K562 (cell line): Measurements from ENCODE around the gene RSRC1. TPM values are rescaled to one million over a fixed set of nuclear protein-coding genes. Genes with fewer than 3 reads are reported as not detected.

Source experiments
- AFF4 ChIP-seq: sonication (generic); formaldehyde crosslinking; IDR thresholded peaks from 2 replicates; pipeline ENCODE4 v1.8.0; 2023; ENCODE audit warnings: mild to moderate bottlenecking, missing genetic modification reagents
- CREB3L1 ChIP-seq: fragments of 450-650 bp; IDR thresholded peaks from 2 replicates; pipeline ENCODE4 v1.6.1; 2014; ENCODE audit warnings: low read depth, mild to moderate bottlenecking, moderate library complexity, borderline replicate concordance
- FOXK1 ChIP-seq: sonication (generic); formaldehyde crosslinking; IDR thresholded peaks from 2 replicates; pipeline ENCODE4 v1.8.0; 2022; ENCODE audit warnings: missing genetic modification reagents, mild to moderate bottlenecking, borderline replicate concordance
- FOXP4 ChIP-seq: sonication (generic); formaldehyde crosslinking; IDR thresholded peaks from 2 replicates; pipeline ENCODE4 v1.8.0; 2022; ENCODE audit warnings: mild to moderate bottlenecking, missing genetic modification reagents, borderline replicate concordance
- JUN ChIP-seq, 2 experiments: sonication (generic) in 1 of 2; formaldehyde crosslinking in 1 of 2; IDR thresholded peaks; 2 replicates each; pipeline versions ENCODE4 v1.6.1 to v1.8.0; 2012 to 2022; ENCODE audit warnings: borderline replicate concordance in 2 of 2, mild to moderate bottlenecking in 2 of 2, improper control_type of control experiment in 1 of 2, low read depth in 1 of 2, low read length in 1 of 2, missing genetic modification reagents in 1 of 2
- LEF1 ChIP-seq: fragments of 450-650 bp; IDR thresholded peaks from 2 replicates; pipeline ENCODE4 v1.6.1; 2016; ENCODE audit warnings: mild to moderate bottlenecking
- NFE2L1 ChIP-seq: fragments of 450-650 bp; IDR thresholded peaks from 2 replicates; pipeline ENCODE4 v1.6.1; 2016; ENCODE audit warnings: missing genetic modification characterization, low read depth, mild to moderate bottlenecking, missing compliant biosample characterization, moderate library complexity, borderline replicate concordance
- STAT5B ChIP-seq: fragments of 250-450 bp; sonication (Bioruptor Pico); IDR thresholded peaks from 2 replicates; pipeline ENCODE4 v1.8.0; 2021; ENCODE audit warnings: mild to moderate bottlenecking, inconsistent platforms
- TAF7 ChIP-seq: fragments of 450-650 bp; IDR thresholded peaks from 2 replicates; pipeline ENCODE4 v1.6.1; 2016; ENCODE audit warnings: missing genetic modification characterization, missing compliant biosample characterization
- TARDBP ChIP-seq: fragments of 450-650 bp; IDR thresholded peaks from 2 replicates; pipeline ENCODE4 v1.6.1; 2016
- ZNF174 ChIP-seq: fragments of 250-450 bp; sonication (Bioruptor Pico); IDR thresholded peaks from 2 replicates; pipeline ENCODE4 v1.4.0; 2020; ENCODE audit warnings: mild to moderate bottlenecking
- ZNF354B ChIP-seq: fragments of 250-450 bp; sonication (Bioruptor Pico); IDR thresholded peaks from 2 replicates; pipeline ENCODE4 v1.4.0; 2020
- ZNF444 ChIP-seq: fragments of 250-450 bp; sonication (Bioruptor Pico); IDR thresholded peaks from 2 replicates; pipeline ENCODE4 v1.4.0; 2020; ENCODE audit warnings: mild to moderate bottlenecking, moderate library complexity
- ZSCAN29 ChIP-seq: fragments of 450-650 bp; IDR thresholded peaks from 2 replicates; pipeline ENCODE4 v1.6.1; 2017
- polyA plus RNA-seq, 8 experiments: library from polyadenylated mRNA; depleted of rRNA in 4 of 8; stranded (reverse) in 5 of 8; unstranded in 3 of 8; fragments of >200 nt; fragmentation: Nextera tagmentation in 2 of 8; fragmentation: Illumina TruSeq in 1 of 8; extraction: Ambion mirVana in 2 of 8; extraction: Trizol in 1 of 8; gene quantifications; 2 replicates each; pipeline versions ENCODE4 v1.2.1 to v1.2.3, GENCODE V29; 2011 to 2014; ENCODE audit warnings: inconsistent platforms in 1 of 8, missing spikeins in 1 of 8
- total RNA-seq, 7 experiments: library from RNA; depleted of rRNA in 6 of 7; stranded (reverse); fragments of >200 nt in 6 of 7; fragmentation: Illumina TruSeq in 2 of 7; extraction: Trizol in 2 of 7; gene quantifications; 2 replicates each; pipeline versions ENCODE4 v1.2.1 to v1.2.3, GENCODE V29; 2011 to 2021; ENCODE audit warnings: low replicate concordance in 1 of 7
- TF ChIP-seq, protein P1 (sequence below): fragments of 450-650 bp; IDR thresholded peaks from 2 replicates; pipeline ENCODE4 v1.7.1; 2018; ENCODE audit warnings: mild to moderate bottlenecking, low read depth; ENCODE audit not compliant: partially characterized antibody

RSRC1 gene
- total and polyA plus RNA-seq, 9 of the 15 experiments (the other 6 are each of a cell fraction or from before 2014, with no cell fraction given), result 19.3 to 128 (median 75.5) TPM

DNA sequence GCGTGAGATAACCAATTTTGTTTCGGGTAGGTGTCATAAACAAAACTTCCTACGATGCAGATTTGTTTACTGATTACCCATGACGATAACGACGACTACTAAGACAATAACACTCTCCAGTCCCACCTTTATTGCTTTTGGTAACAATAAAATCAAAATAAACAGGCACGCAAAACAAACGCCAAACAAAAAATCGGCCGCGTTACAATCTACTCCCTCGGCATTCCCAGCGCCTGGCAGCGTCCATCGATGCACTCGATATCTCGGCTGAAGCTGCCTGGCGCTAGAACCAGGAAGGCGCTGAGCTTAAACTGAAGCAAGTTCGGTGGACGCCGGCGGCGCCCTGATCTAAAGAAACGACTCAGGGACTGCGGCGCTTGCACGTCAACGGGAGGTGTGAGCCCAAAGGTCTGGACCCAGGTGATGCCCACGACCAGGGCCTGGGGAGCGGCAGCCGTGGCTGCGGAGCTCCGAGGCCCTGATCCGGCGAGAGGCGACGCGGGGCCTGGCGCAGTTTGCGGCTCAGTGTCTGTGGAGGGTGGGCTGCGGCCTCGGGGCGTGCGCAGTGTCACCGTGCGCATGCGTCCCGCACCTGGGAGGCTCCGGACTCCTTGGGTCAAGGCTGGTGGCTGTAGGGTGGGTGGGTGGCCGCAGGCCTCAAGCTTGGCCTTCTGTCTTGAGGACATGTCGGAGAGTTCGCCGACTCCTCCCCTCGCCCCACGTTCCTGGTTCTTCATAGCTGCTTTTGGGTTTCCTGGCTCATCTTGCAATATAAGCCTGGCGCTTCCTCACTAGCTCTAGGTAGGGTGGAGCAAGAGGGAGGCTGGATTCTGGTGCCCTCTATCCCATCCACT, at the start of gene RSRC1 (continued):
- TF ChIP-seq JUN (IDR thresholded peaks at IDR 0.05; ENCODE audit: borderline replicate concordance, low read depth, low read length), result peak; percentile 38; the same call in 1 of the 2 replicates
- no peak for TF ChIP-seq JUN (CRISPR knock-in tag; IDR thresholded peaks at IDR 0.05; ENCODE audit: borderline replicate concordance)
- TF ChIP-seq TARDBP, result peak; percentile 83; the same call in 1 of the 2 replicates
- TF ChIP-seq LEF1, result peak; percentile 65; the same call in 1 of the 2 replicates
- TF ChIP-seq, protein P1, sequence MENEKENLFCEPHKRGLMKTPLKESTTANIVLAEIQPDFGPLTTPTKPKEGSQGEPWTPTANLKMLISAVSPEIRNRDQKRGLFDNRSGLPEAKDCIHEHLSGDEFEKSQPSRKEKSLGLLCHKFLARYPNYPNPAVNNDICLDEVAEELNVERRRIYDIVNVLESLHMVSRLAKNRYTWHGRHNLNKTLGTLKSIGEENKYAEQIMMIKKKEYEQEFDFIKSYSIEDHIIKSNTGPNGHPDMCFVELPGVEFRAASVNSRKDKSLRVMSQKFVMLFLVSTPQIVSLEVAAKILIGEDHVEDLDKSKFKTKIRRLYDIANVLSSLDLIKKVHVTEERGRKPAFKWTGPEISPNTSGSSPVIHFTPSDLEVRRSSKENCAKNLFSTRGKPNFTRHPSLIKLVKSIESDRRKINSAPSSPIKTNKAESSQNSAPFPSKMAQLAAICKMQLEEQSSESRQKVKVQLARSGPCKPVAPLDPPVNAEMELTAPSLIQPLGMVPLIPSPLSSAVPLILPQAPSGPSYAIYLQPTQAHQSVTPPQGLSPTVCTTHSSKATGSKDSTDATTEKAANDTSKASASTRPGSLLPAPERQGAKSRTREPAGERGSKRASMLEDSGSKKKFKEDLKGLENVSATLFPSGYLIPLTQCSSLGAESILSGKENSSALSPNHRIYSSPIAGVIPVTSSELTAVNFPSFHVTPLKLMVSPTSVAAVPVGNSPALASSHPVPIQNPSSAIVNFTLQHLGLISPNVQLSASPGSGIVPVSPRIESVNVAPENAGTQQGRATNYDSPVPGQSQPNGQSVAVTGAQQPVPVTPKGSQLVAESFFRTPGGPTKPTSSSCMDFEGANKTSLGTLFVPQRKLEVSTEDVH, result peak; percentile 78
- TF ChIP-seq TAF7, result peak; percentile 73; the same call in 1 of the 2 replicates
- no peak for TF ChIP-seq ZNF354B (CRISPR knock-in tag)
- peak; percentile 87; the same call in 1 of the 2 replicates for TF ChIP-seq FOXK1
- TF ChIP-seq STAT5B (CRISPR knock-in tag), result no peak
- TF ChIP-seq NFE2L1 (tag), result no peak
- peak; percentile 97 for TF ChIP-seq AFF4
- TF ChIP-seq ZNF174 (CRISPR knock-in tag), result no peak
- peak; percentile 22 for TF ChIP-seq FOXP4 (CRISPR knock-in tag)
- TF ChIP-seq CREB3L1, result peak; percentile 68; the same call in 1 of the 2 replicates
- TF ChIP-seq ZSCAN29, result peak; percentile 16; the same call in 1 of the 2 replicates
- TF ChIP-seq ZNF444 (CRISPR knock-in tag), result no peak
